ENCODE data around the gene QRICH2.

- TF ChIP-seq, protein P1, sequence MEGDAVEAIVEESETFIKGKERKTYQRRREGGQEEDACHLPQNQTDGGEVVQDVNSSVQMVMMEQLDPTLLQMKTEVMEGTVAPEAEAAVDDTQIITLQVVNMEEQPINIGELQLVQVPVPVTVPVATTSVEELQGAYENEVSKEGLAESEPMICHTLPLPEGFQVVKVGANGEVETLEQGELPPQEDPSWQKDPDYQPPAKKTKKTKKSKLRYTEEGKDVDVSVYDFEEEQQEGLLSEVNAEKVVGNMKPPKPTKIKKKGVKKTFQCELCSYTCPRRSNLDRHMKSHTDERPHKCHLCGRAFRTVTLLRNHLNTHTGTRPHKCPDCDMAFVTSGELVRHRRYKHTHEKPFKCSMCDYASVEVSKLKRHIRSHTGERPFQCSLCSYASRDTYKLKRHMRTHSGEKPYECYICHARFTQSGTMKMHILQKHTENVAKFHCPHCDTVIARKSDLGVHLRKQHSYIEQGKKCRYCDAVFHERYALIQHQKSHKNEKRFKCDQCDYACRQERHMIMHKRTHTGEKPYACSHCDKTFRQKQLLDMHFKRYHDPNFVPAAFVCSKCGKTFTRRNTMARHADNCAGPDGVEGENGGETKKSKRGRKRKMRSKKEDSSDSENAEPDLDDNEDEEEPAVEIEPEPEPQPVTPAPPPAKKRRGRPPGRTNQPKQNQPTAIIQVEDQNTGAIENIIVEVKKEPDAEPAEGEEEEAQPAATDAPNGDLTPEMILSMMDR (IDR thresholded peaks at IDR 0.05; ENCODE audit: insufficient read depth, low read depth, low read length) = no peak
- TF ChIP-seq EZH2 (IDR thresholded peaks at IDR 0.05; ENCODE audit: insufficient read depth, low read length) = no peak
These were observed 27.4 kb downstream of the QRICH2 start for GRCh38 chr17:76280650-76281049.

All from astrocyte (in vitro differentiated cells and primary cell).